ENCODE results near the gene RPAP3. TPM values are rescaled to one million over a fixed set of nuclear protein-coding genes. Genes with fewer than 3 reads are reported as not detected.
A peak's percentile ranks its signal among the peaks of the same experiment; 100 is the strongest.
"Not testable (repeated sequence)": the region's sequence is repeated elsewhere in the genome, so short reads cannot be mapped to it uniquely, and the experiment has no call there.

Gene RPAP3
- total RNA-seq, 1 experiment from 2014 or later, result 70.0 TPM

DNA sequence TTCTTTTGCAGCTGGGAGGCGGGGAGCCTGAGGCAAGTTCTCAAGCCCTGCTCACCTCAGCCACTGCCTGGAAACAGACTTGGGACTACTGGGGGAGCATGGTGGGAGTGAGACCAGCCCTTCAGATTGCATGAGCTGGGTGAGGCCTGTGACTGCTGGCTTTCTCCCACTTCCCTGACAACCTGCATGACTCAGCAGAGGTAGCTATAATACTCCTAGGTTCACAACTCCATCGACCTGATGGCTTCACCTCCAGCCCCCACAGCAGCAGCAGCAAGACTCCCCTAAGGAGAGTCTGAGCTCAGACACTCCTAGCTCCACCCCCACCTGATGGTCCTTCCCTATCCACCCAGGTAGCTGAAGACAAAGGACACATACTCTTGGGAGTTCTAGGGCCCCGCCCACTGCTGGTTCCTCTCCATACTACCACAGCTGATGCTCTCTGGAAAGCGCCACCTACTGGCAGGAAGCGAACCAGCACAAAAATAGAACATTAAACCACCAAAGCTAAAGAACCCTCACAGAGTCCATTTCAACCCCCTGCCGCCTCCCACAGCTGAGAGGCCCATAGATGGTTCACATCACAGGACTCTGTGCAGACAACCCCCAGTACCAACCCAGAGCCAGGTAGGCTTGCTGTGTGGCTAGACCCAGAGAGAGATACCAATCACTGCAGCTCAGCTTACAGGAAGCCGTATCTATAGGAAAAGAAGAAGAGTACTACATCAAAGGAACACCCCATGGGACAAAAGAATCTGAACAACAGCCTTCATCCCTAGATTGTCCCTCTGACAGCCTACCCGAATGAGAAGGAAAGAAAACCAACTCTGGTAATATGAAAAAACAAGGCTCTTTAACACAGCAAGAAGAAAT, 68.7 kb downstream of the RPAP3 start:
- no peaks in the 10 kb centered on the region for H3K36me3 ChIP-seq
- H3K4me1 ChIP-seq, result no peaks in the 10 kb centered on the region
- peaks cover 18% of the 10 kb centered on the region for H3K9me3 ChIP-seq (replicated peaks)
- H3K27me3 ChIP-seq, result no peaks in the 10 kb centered on the region
- peak; percentile 37 to 45 for DNase-seq
- H3K27ac ChIP-seq, result no peak overlapping the region
- no peak overlapping the region for H3K4me3 ChIP-seq

DNA sequence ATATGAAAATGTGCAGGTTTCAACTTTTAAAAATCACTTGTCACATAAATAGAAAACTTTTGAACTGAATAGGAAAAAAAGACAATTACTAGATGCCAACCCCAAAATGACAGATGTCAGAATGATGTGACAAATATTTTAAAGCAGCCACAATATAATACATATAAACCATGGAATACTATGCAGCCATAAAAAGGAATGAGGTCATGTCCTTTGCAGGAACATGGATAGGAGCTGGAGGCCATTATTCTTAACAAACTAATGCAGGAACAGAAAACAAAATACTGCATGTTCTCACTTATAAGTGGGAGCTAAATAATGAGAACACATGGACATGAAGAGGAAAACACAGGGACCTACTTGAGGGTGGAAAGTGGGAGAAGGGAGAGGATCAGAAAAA, 70.1 kb downstream of the RPAP3 start:
- H3K4me3 ChIP-seq, H3K36me3 ChIP-seq, H3K27me3 ChIP-seq, DNase-seq, H3K4me1 ChIP-seq, H3K27ac ChIP-seq: not testable (repeated sequence)
- peaks cover 11% of the 10 kb centered on the region for H3K9me3 ChIP-seq (replicated peaks)

DNA sequence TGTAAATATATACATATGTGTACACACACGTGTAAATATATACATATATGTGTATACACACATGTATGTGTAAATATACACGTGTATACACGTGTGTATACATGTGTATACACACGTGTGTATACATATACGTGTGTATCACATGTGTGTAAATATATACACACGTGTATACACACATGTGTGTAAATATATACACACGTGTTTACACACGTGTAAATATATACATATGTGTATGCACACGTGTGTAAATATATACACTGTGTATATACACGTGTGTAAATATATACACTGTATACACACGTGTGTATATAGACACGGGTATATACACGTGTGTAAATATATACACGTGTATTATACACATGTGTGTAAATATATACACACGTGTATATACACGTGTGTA, 71.7 kb downstream of the RPAP3 start:
- Histone ChIP-seq H3K36me3 (no peaks in the 10 kb centered on the region), H3K27me3 (no peaks in the 10 kb centered on the region), H3K4me1 (no peaks in the 10 kb centered on the region), H3K9me3 (replicated peaks) (peaks cover 11% of the 10 kb centered on the region; the same call in 1 of the 2 replicates), H3K4me3 (no peak overlapping the region), H3K27ac (no peak overlapping the region)
- DNase-seq, result no peak

DNA sequence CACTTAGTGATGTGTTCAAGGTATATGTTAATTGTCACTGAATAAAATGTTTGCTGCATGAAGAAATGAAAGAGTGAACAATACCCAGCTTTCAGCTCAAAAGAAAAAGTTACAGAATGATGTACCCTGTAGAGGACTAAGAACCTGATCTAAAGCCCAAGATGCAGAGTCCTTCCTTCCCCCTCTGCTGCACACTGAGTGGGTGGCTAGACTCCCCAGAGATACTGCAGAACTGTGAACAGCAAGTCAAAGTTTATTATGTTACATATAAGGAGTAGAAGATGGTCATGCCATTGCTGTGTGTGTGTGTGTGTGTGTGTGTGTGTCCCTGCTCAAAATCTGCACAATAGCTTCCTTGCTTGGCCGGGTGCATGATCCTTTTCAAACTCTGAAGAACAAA, 83.9 kb downstream of the RPAP3 start:
- Histone ChIP-seq H3K4me3 (no peak overlapping the region), H3K9me3 (replicated peaks) (no peaks in the 10 kb centered on the region; the same call in 1 of the 2 replicates), H3K36me3 (no peaks in the 10 kb centered on the region), H3K4me1 (no peaks in the 10 kb centered on the region), H3K27me3 (no peaks in the 10 kb centered on the region), H3K27ac (no peak overlapping the region)
- no peak for DNase-seq

DNA sequence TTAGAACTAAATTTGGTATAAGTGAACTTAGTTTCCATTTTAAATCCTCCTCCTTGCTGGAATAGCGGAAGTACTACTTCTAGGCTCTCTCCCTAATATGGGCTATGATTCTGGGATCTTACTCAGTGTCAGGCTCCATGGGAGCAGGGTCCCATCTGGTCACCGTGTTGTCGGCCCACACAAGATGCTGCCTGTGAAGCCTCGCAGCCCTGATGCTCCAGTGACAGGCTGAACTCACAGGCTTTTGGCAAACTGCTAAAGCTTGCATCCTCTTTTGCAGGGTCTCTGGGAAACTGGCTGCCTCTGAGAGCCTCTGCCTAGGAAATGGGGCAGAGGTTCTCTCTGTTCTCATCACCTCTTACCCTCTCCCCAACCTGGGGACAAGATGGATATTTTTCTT, 88.4 kb downstream of the RPAP3 start:
- Histone ChIP-seq H3K4me1 (no peaks in the 10 kb centered on the region), H3K9me3 (replicated peaks) (peaks cover 3% of the 10 kb centered on the region), H3K27ac (no peak overlapping the region), H3K36me3 (no peaks in the 10 kb centered on the region), H3K27me3 (no peaks in the 10 kb centered on the region), H3K4me3 (no peak overlapping the region)
- DNase-seq, result no peak

DNA sequence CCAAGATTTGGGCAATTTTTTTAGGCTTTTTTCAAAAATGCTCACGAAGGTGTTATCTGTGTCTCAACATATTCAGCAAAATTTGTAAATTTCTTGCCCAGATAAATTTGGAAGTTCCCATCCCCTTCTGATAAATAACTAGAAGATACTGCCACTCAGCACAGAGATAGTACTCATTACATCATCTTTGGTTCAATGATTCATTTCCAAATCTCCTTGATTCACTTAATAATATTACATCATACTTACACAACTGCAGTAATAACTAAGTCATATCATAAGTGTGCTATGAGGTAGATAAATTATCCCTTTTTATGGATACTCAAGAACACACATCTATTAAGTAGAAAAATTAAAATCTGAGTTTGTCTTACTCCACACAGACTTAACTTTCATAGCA, 89.4 kb downstream of the RPAP3 start:
- H3K4me3 ChIP-seq, result no peak overlapping the region
- H3K4me1 ChIP-seq, result no peaks in the 10 kb centered on the region
- no peaks in the 10 kb centered on the region for H3K27me3 ChIP-seq
- H3K27ac ChIP-seq, result no peak overlapping the region
- no peaks in the 10 kb centered on the region for H3K36me3 ChIP-seq
- H3K9me3 ChIP-seq (replicated peaks), result peaks cover 3% of the 10 kb centered on the region
- no peak for DNase-seq

DNA sequence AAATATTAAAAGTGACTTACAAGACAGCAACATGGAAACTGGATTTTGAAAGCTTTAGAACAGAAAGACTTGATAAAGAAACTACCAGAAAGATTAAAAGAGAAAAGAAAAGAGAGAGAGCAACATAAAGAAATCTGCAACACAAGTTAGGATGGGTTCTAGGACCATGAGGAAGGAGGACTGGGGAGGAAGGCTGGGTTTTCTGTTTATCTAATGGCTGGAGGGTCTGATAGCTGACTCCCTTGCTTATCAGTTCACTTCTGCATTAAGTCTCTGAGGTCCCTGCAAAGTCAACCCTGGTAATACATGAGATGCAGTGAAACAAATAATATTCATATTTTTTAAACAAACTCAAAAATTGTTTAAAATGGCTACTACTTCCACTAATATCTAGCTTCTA, 90.1 kb downstream of the RPAP3 start:
- no peak overlapping the region for H3K27ac ChIP-seq
- peaks cover 3% of the 10 kb centered on the region for H3K9me3 ChIP-seq (replicated peaks)
- no peaks in the 10 kb centered on the region for H3K36me3 ChIP-seq
- no peaks in the 10 kb centered on the region for H3K4me1 ChIP-seq
- H3K27me3 ChIP-seq, result no peaks in the 10 kb centered on the region
- H3K4me3 ChIP-seq, result no peak overlapping the region
- no peak for DNase-seq

DNA sequence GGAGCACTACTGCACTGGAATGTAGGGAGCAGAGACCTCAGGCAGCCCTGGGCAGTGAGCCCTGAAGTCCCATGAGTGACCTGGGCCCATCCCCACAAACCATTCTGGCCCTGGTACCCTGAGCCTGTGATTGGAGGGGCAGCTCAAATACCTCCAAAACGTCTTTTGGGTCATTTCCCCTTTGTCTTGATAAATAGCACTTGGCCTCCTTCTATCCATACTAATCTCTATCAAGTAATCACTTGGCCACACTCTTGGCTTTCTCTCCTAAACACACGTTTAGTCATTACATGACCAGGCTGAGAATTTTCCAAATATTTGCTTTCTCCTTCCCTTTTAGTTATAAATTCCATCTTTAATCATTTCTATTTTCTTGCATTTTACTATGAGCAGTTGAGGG, 91.3 kb downstream of the RPAP3 start:
- Histone ChIP-seq H3K27ac (no peak overlapping the region), H3K36me3 (no peaks in the 10 kb centered on the region), H3K27me3 (no peaks in the 10 kb centered on the region), H3K4me1 (no peaks in the 10 kb centered on the region), H3K9me3 (replicated peaks) (peaks cover 3% of the 10 kb centered on the region), H3K4me3 (no peak overlapping the region)
- DNase-seq, result no peak

DNA sequence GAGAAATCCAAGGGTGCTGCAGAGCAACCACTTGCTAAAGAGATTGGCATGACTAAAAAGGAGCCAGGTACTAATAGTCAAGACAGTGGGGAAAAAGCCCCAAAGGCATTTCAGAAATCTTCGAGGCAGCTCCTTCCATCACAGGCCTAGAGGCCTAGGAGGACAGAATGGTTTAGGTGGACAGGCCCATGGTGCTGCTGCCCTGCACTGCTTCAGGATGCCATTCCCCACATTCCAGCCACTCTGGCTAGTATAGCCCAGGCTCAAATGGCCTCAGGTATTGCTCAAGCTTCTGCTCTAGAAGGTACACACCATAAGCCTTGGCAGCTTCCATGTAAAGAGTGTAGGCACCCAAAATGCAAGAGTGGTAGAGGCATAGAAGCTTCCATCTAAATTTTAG, 92.9 kb downstream of the RPAP3 start:
- no peak for DNase-seq
- Histone ChIP-seq H3K36me3 (no peaks in the 10 kb centered on the region), H3K4me1 (no peaks in the 10 kb centered on the region), H3K27ac (no peak overlapping the region), H3K9me3 (replicated peaks) (peaks cover 3% of the 10 kb centered on the region), H3K27me3 (no peaks in the 10 kb centered on the region), H3K4me3 (no peak overlapping the region)

DNA sequence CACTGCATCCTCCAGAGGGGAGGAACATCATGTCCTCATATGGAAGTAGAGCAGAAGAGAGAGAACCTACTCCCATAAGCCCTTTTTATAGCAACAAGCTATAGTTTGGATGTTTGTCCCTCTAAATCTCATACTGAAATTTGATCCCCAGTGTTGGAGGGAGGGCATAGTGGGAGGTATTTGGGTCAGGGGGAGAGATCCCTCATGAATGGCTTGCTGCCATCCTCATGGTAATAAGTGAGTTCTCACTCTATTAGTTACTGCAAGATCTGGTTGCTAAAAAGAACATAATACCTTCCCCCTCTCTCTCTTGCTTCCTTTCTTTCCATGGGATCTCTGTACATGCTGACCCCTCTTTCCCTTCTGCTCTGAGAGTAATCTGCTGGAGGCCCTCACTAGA, 93.9 kb downstream of the RPAP3 start:
- Histone ChIP-seq H3K27me3 (no peaks in the 10 kb centered on the region), H3K9me3 (replicated peaks) (peaks cover 12% of the 10 kb centered on the region), H3K4me3 (no peak overlapping the region), H3K36me3 (no peaks in the 10 kb centered on the region), H3K4me1 (no peaks in the 10 kb centered on the region), H3K27ac (no peak overlapping the region)
- no peak for DNase-seq

Other genes starting within 250 kb of the RPAP3 start
- gene ENDOU, start 19.5 kb upstream of the RPAP3 start, total RNA-seq (2014; rRNA removed; shearing (Covaris generic)), result not detected in 2 replicates
- 0.49 and 0.68 TPM in 2 replicates for gene RAPGEF3, start 52.9 kb upstream of the RPAP3 start, total RNA-seq (2014; rRNA removed; shearing (Covaris generic))
- gene SLC48A1, start 67.2 kb upstream of the RPAP3 start, total RNA-seq (2014; rRNA removed; shearing (Covaris generic)), result 1.1 and 1.4 TPM in 2 replicates
- gene HDAC7, start 113.9 kb upstream of the RPAP3 start, total RNA-seq (2014; rRNA removed; shearing (Covaris generic)), result 34.9 and 37.1 TPM in 2 replicates
- 0.10 TPM in 1 of 2 replicates, not detected in the other for gene VDR, start 199.0 kb upstream of the RPAP3 start, total RNA-seq (2014; rRNA removed; shearing (Covaris generic))